ENCODE measurements around the gene SNX21. TPM values are rescaled to one million over a fixed set of nuclear protein-coding genes. Genes with fewer than 3 reads are reported as not detected.

SNX21 gene
- total RNA-seq, 1 donor from 2014 or later: 11.9 TPM

GRCh38 chr20:45874576-45874975, 41.0 kb downstream of the SNX21 start:
- H3K27ac Mint-ChIP-seq (ENCODE audit: unreplicated experiment): no peak overlapping the region
- no peak overlapping the region for H3K4me3 Mint-ChIP-seq (ENCODE audit: unreplicated experiment)
- peaks cover 14% of the 10 kb centered on the region for H3K4me1 Mint-ChIP-seq (ENCODE audit: unreplicated experiment)
- no peaks in the 10 kb centered on the region for H3K9me3 Mint-ChIP-seq (ENCODE audit: unreplicated experiment)
- DNase-seq (ENCODE audit: low spot score): no peak
- H3K27me3 Mint-ChIP-seq (ENCODE audit: unreplicated experiment): peaks cover 1% of the 10 kb centered on the region
- peaks cover 8% of the 10 kb centered on the region for H3K36me3 Mint-ChIP-seq (ENCODE audit: low read depth, unreplicated experiment)
- TF ChIP-seq CTCF (IDR thresholded peaks at IDR 0.05; ENCODE audit: unreplicated experiment): no peak

- Mint-ChIP-seq H3K27me3 (ENCODE audit: unreplicated experiment) (peaks cover 4% of the 10 kb centered on the region), H3K4me3 (ENCODE audit: unreplicated experiment) (no peak overlapping the region), H3K4me1 (ENCODE audit: unreplicated experiment) (peaks cover 10% of the 10 kb centered on the region), H3K36me3 (ENCODE audit: low read depth, unreplicated experiment) (peaks cover 8% of the 10 kb centered on the region), H3K9me3 (ENCODE audit: unreplicated experiment) (no peaks in the 10 kb centered on the region), H3K27ac (ENCODE audit: unreplicated experiment) (no peak overlapping the region)
- TF ChIP-seq CTCF (IDR thresholded peaks at IDR 0.05; ENCODE audit: unreplicated experiment): no peak
- no peak for DNase-seq (ENCODE audit: low spot score)
Measured at GRCh38 chr20:45878076-45878761, 44.6 kb downstream of the SNX21 start.

- H3K36me3 Mint-ChIP-seq (ENCODE audit: low read depth, unreplicated experiment): peaks cover 17% of the 10 kb centered on the region
- H3K4me3 Mint-ChIP-seq (ENCODE audit: unreplicated experiment): peak within 1 kb of the TSS; percentile 98
- H3K4me1 Mint-ChIP-seq (ENCODE audit: unreplicated experiment): peaks cover 7% of the 10 kb centered on the region
- DNase-seq (ENCODE audit: low spot score): peak; percentile 99
- H3K27ac Mint-ChIP-seq (ENCODE audit: unreplicated experiment): peak within 1 kb of the TSS; percentile 36
- TF ChIP-seq CTCF (IDR thresholded peaks at IDR 0.05; ENCODE audit: unreplicated experiment): no peak
- no peaks in the 10 kb centered on the region for H3K9me3 Mint-ChIP-seq (ENCODE audit: unreplicated experiment)
- peaks cover 4% of the 10 kb centered on the region for H3K27me3 Mint-ChIP-seq (ENCODE audit: unreplicated experiment)
Measured at GRCh38 chr20:45880988-45881788, 47.6 kb downstream of the SNX21 start, which contains the start of gene ZSWIM1. Gene ZSWIM1, plus strand, starts transcription at chr20:45881227. Its CDS starts 1,366 bp downstream, at chr20:45882593.

- Mint-ChIP-seq H3K9me3 (ENCODE audit: unreplicated experiment) (no peaks in the 10 kb centered on the region), H3K4me1 (ENCODE audit: unreplicated experiment) (peaks cover 7% of the 10 kb centered on the region), H3K36me3 (ENCODE audit: low read depth, unreplicated experiment) (peaks cover 13% of the 10 kb centered on the region), H3K27me3 (ENCODE audit: unreplicated experiment) (peaks cover 4% of the 10 kb centered on the region), H3K27ac (ENCODE audit: unreplicated experiment) (no peak overlapping the region), H3K4me3 (ENCODE audit: unreplicated experiment) (peak overlapping the region; percentile 47)
- no peak for TF ChIP-seq CTCF (IDR thresholded peaks at IDR 0.05; ENCODE audit: unreplicated experiment)
- DNase-seq (ENCODE audit: low spot score): no peak
Measured at GRCh38 chr20:45882469-45883099, 49.0 kb downstream of the SNX21 start.

All from endothelial cell (in vitro differentiated cells).